Activated gamma-delta T cell treated with Interleukin-2 at 50 U/mL for 16 hours (primary cell): ENCODE measurements around the gene USP2.

Source experiments
- DNase-seq: peaks from one replicate; pipeline ENCODE4 v3.0.0-alpha.2; 2020

USP2 gene

DNA sequence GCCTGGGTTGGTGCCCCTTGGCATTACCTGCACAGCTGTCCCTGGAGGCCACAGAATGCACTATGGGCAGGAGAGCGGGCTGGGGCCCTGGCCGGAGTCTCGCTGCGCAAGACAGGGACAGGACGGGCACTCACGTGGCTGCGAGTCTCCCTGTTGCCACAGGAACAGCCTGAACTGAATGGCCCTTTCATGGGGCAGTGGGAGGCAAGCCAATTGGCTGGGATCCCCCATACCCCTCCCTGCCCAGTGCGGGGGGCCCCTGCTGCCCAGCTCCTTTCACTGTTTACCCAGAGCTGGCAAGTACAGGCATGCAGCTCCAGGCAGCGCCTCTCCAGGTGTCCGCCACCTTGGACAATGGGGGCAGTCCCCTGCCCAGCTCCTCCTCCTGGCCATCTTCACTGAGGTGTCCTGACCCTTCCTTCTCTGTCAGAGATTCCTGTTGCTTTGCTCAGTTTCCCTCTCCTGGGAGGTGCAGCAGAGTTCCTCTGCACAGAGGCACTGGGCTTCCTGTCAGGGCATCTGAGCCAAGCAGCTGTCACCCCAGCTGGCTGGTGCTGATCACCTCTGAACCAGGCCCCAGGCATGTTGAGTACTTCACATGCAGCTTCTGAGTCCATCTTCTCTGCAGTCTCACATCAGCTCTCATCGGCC is 5.2 kb downstream of the USP2 start:
- no peak for DNase-seq

DNA sequence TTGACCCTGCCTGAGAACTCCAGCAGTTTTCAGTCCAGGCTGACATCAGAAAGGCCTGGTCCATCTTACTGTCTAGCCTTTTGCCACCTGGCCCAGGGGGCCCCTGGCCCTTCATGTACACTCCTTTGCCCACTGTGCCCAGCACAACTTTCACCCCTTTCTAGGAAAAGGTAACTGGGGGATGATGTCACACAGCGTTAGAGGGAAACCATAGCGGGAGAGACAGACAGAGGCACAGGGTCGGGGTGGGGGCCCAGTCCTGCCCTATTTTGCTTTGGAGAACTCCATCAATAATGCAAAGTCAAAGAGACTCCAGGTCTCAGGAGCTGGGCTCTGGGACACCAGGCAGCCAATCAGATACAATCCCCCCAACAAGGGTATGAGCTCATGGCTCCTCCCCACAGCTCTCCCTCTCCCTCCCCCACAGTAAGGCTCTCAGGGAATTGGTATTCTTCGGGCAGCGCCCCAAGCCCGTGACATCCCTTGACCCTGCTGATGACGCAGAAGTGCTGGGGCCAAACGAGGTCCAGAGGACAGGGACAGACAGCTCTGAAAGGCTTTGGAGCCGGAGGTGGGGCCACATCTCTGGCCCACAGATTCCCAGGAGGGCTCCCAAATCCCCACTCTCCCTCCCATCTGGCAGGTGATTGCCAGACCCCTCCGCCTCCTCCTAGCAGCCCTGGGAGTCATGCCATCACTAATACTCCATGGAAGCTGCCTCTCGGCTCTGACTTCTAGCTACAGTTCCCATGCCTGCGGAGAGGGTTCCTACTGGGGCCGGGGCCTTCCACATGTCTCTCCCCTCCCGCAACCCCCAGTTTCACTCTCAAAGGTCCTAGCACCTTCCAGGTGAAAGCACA is 5.9 kb downstream of the USP2 start:
- no peak for DNase-seq

- no peak for DNase-seq
Measured at GRCh38 chr11:119374632-119375336, 6.7 kb downstream of the USP2 start.

- peak; percentile 40 for DNase-seq
Measured at GRCh38 chr11:119373921-119374631, 7.4 kb downstream of the USP2 start.

DNA sequence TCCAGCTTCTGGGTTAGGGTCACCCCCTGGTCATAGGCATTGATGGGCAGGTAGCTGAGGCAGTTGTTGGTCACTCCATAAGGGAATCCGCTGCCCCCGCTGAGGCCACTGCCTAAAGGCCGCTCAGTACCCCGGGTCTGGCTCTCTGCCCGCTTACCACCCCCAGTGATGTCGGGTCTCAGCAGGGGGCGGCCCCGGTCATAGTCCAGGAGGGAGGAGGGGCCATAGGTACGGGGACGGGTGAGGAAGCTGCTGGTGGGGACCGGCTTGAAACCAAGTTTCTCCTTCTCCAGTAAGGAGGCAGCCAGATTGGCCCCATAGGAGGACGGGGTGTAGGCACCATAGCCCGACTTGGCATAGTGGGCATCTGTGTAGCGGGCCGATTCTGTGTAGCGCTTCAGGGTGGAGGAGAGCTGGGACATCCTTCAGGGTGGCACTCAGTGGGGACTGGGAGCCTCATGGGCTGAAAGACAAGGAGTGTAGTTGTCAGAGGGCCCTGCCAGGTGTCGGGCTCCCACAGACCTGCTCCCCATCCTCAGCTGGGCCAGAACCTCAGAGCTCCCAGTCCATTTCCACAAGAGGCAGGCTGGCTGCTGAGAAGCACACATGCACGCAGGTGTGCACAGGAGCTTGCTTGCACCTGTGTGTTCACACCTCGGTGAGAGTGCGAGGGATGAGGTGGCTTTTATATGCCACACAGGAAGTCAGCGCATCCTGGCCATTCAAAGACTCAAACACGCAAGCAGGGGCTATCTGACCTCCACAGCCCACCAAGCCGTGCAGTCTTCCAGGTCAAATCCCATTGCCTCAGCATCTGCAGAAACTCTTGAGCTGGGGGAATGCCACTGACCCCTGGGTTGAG is 8.2 kb downstream of the USP2 start:
- DNase-seq = no peak

GRCh38 chr11:119372260-119373058 is 9.0 kb downstream of the USP2 start:
- no peak for DNase-seq

- no peak for DNase-seq
Measured at GRCh38 chr11:119371778-119372182, 9.7 kb downstream of the USP2 start.

GRCh38 chr11:119371067-119371601 is 10.4 kb downstream of the USP2 start:
- no peak for DNase-seq

GRCh38 chr11:119370486-119371046 is 10.9 kb downstream of the USP2 start:
- no peak for DNase-seq

DNA sequence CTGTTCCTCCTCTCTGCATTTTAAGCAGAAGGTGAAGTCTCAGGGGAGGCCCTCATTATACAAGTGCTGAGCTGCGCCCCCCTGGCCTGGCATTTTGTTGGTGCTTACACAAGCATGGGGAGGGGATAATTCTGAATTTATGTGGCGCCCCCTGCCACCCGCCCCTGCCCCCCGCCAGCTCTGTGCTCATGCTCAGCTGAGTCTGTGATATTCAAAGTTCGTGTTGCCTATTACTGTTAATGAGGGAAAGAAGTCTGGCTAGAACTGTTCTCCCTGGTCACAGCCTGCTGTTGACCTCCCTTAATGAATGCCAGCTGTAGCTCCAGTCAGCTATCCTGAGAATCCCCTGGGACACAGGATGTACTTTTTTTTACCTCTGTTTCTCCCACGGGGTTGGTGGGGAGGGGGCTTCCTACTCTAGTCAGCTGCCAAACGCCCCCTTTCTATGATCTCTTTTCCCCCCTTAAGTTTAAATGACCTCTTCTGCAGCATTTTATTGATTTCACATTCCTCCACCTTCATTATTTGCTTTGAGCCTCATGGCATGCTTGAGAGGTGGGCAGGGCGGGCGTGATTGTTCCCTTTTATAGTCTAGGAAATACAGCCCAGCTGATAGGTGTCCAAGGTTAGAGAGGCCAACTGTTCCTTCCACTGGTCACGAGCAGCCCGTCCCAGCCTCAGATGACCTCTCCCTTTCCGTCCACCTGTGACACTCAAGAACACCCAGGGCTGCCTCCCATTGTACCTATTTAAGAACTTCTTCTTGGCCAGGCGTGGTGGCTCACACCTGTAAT is 12.2 kb downstream of the USP2 start:
- no peak for DNase-seq

- no peak for DNase-seq
Measured at GRCh38 chr11:119368121-119369034, 13.1 kb downstream of the USP2 start.

- DNase-seq = no peak
Measured at GRCh38 chr11:119367661-119368120, 13.8 kb downstream of the USP2 start.

DNA sequence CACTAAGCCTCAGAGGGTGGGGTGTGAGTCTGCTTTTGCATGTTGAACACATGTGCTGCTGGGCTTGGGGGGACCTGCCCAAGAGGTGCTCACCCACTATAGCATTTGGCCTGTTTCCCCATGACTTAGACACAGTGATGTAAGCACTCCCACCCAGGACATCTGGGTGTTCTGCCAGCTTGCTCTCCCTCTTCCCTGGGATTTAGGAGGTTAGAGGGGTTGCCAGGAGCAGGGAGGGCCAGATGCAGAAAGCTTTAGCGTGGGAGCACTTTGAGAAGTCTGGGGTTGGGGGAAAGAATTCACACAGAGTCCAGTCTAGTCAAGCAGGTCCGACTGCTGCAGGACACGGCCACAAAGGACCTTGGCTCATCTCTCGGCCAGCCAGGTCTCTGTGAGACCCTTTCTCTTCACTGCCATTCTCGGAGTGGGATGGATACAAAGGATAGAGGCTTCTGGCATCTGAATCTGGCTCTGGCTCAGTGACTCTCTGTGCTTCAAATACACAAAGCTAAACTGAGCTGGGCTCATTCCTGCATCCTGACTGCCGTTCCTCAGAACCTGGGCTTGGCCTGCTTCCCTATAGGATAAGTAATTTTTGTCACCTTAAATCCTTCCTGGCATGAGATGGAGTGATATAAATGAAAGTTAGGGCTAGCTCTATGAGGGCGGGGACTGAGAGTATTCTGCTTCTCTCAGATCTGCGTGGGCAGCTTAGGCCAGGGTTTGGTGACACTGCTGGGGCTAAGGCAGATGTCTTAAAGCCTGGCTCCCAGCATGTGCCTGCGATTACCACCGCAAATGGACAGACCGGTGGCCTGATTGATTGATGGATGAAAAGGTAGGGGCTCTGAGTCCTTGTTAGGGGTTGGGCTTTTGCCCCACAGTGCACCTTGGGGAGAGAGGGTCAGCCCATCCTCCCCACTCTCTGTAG is 14.5 kb downstream of the USP2 start:
- DNase-seq = no peak

DNA sequence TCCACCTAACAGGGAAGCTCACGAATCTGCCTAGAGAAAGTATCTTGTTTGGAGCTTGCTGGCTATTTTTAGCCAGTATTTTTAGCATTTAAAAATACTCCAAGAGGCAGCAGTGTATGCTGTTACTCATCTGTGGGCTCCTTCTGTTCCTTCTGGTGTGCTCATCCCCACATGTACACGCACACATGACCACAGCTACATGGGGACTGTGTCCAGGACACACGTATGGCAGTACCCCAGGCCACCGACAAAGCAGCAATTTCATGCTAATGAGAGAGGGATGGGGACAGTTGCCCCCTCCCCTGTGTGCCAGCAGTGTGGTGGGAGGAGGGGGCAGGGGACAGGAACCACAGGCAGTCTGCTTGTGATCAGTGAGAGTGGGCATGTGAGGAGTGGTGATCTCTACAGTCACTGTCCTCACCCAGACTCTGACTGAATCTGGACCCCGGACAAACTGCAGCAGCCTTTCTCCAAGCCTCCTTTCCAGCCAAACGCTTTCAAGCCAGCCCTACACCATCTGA is 16.4 kb downstream of the USP2 start:
- no peak for DNase-seq

- DNase-seq = peak; percentile 40
Measured at GRCh38 chr11:119363851-119364590, 17.5 kb downstream of the USP2 start.
